Endothelial cell (in vitro differentiated cells): Measurements from ENCODE around the gene FAM240A. TPM values are rescaled to one million over a fixed set of nuclear protein-coding genes. Genes with fewer than 3 reads are reported as not detected.

Experiments used
- DNase-seq: peaks from one replicate; pipeline ENCODE4 v3.0.0; 2021; ENCODE audit warnings: low spot score
- H3K27ac Mint-ChIP-seq: one replicate; pipeline ENCODE4 v1.8.0; 2021; ENCODE audit warnings: mixed read lengths, inconsistent platforms; ENCODE audit not compliant: unreplicated experiment
- H3K27me3 Mint-ChIP-seq: one replicate; pipeline ENCODE4 v1.8.0; 2021; ENCODE audit warnings: mild to moderate bottlenecking, moderate library complexity, mixed read lengths, inconsistent platforms; ENCODE audit not compliant: unreplicated experiment
- H3K36me3 Mint-ChIP-seq: one replicate; pipeline ENCODE4 v1.8.0; 2021; ENCODE audit warnings: mild to moderate bottlenecking, low read depth, mixed read lengths, inconsistent platforms; ENCODE audit not compliant: unreplicated experiment
- H3K4me1 Mint-ChIP-seq: one replicate; pipeline ENCODE4 v1.8.0; 2021; ENCODE audit warnings: mild to moderate bottlenecking, mixed read lengths, inconsistent platforms; ENCODE audit not compliant: unreplicated experiment
- H3K4me3 Mint-ChIP-seq: one replicate; pipeline ENCODE4 v1.8.0; 2021; ENCODE audit warnings: mild to moderate bottlenecking, mixed read lengths, inconsistent platforms; ENCODE audit not compliant: unreplicated experiment
- H3K9me3 Mint-ChIP-seq: one replicate; pipeline ENCODE4 v1.8.0; 2021; ENCODE audit warnings: mixed read lengths, inconsistent platforms; ENCODE audit not compliant: unreplicated experiment
- total RNA-seq: library from RNA; stranded (reverse); fragmentation: NEBNext Ultra II Directional; extraction: Animal tissue kit (Norgen Biotek cat#: 25700); gene quantifications from one replicate; pipeline ENCODE4 v1.2.1, GENCODE V29; 2021; ENCODE audit not compliant: unreplicated experiment
- TF ChIP-seq, protein P1 (sequence below): fragments of 200-600 bp; sonication (generic); IDR thresholded peaks from one replicate; pipeline ENCODE4 v1.5.0; 2021; ENCODE audit warnings: antibody characterized with exemption; ENCODE audit not compliant: unreplicated experiment

The FAM240A gene
- total RNA-seq, 1 donor from 2014 or later, result not detected

DNA sequence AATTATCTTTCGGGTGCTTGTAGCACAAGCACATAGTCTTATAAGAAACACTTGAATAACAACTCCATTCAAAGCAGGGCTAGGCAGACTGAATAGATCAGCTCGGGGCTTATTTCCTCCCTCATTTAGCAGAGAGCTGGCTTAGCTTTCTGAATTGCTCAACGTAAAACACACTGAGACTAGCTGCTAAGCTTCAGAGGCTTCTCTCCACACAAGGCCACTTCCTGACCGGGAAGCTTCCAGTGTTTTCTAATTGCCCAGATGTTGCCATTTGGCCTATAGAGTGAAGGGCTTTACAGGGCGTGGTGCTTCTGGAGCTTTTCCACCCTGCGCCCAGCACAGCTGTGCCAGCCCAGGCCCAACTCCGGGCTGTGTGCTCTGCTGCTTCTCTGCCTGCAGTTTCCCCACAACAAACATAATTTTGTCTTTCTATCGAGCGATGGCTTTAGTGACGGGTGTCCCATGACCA is 16.6 kb downstream of the FAM240A start:
- no peak for DNase-seq
- peak overlapping the region; percentile 59 for H3K4me3 Mint-ChIP-seq
- TF ChIP-seq, protein P1, sequence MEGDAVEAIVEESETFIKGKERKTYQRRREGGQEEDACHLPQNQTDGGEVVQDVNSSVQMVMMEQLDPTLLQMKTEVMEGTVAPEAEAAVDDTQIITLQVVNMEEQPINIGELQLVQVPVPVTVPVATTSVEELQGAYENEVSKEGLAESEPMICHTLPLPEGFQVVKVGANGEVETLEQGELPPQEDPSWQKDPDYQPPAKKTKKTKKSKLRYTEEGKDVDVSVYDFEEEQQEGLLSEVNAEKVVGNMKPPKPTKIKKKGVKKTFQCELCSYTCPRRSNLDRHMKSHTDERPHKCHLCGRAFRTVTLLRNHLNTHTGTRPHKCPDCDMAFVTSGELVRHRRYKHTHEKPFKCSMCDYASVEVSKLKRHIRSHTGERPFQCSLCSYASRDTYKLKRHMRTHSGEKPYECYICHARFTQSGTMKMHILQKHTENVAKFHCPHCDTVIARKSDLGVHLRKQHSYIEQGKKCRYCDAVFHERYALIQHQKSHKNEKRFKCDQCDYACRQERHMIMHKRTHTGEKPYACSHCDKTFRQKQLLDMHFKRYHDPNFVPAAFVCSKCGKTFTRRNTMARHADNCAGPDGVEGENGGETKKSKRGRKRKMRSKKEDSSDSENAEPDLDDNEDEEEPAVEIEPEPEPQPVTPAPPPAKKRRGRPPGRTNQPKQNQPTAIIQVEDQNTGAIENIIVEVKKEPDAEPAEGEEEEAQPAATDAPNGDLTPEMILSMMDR, result no peak
- peaks cover 3% of the 10 kb centered on the region for H3K27me3 Mint-ChIP-seq
- H3K4me1 Mint-ChIP-seq, result peaks cover 39% of the 10 kb centered on the region
- H3K36me3 Mint-ChIP-seq, result no peaks in the 10 kb centered on the region
- peak overlapping the region; percentile 97 for H3K27ac Mint-ChIP-seq
- H3K9me3 Mint-ChIP-seq, result no peaks in the 10 kb centered on the region

DNA sequence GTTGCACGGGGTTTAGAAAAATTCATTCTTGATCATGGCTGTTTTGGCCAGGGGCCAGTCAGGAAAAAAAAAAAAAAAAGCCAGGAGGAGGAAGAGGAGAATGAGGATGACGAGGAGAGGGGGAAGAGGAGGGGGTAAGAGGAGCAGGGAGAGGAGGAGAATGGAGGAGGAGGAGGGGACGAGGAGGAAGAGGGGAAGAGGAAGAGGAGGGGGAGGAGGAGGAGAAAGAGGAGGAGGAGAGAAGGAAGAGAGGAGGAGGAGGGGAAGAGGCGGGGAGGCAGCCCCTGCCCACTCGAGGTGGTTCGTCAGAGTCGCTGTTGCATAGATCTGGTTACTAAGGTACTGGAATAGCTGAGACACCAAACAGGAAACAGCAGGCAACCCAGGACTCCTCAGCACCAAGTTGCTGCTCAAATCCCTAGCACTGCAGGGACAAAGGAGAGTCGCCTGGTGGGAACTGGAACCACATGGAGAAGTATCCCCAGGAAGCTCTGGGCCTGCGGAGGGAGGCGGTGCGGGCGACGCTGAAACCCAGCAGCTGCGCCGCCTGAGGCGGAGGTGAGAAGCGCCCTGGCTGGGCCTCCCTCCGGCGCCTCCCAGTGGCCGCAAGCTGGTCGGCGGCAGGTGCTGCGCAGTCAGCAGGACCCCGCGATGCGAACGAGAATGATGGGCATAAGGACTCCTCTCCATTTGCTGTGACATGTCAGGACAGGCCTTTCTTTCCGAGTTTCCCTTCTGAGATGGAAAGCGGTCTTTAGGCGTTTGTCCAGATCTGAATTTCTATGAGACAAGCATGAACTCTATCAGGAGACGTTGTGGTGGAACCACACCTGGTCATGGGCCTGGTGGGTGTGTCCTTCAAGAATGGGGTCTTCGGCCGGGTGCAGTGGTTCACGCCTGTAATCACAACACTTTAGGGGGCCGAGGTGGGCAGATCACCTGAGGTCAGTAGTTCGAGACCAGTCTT is 17.5 kb downstream of the FAM240A start:
- H3K27ac Mint-ChIP-seq, result peak overlapping the region; percentile 97
- H3K27me3 Mint-ChIP-seq, result peaks cover 3% of the 10 kb centered on the region
- H3K9me3 Mint-ChIP-seq, result no peaks in the 10 kb centered on the region
- no peaks in the 10 kb centered on the region for H3K36me3 Mint-ChIP-seq
- DNase-seq, result peak; percentile 93
- TF ChIP-seq, protein P1, result peak; percentile 90
- peak overlapping the region; percentile 59 for H3K4me3 Mint-ChIP-seq
- H3K4me1 Mint-ChIP-seq, result peaks cover 35% of the 10 kb centered on the region

DNA sequence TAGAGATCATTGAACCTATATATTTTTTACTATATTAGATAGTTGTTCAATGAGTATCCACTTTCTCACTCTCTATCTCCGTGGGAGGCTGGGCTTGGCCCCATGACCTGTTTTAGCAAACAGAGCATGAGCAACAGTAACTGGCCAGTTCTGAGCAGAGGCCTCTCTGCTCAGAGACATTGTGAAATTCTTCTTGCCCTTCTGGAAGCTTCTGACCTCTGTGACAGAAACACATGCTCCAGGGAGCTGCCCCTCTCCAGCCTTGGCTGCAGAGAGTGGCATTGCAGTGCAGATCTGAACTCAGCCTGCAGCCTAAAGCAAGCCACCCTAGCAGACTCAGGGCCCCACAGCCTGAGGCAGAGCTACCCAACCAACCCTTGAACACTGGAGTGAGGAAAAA is 20.5 kb downstream of the FAM240A start:
- Mint-ChIP-seq H3K4me1 (peaks cover 16% of the 10 kb centered on the region), H3K9me3 (no peaks in the 10 kb centered on the region), H3K27ac (no peak overlapping the region), H3K36me3 (no peaks in the 10 kb centered on the region), H3K27me3 (no peaks in the 10 kb centered on the region), H3K4me3 (no peak overlapping the region)
- TF ChIP-seq, protein P1, result no peak
- DNase-seq, result no peak

DNA sequence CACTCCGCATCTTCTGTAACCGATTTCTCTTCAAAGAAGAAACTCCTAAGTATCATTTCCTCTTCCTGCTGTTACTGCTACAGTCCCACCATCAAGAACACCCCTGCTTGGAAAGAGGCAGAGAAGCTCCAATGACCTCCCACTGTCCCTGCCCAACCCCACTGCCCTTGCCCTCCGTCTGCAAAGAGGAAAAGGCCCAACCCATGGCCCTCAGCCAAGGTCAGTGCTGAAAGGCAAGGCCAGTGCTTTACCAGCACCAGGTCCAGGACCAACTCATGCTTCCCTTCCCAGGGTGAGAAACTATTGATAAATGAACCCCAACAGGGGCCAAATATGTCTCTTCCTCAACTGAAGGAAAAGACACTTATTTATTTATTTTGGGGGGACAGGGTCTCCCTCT is 22.5 kb downstream of the FAM240A start:
- H3K4me3 Mint-ChIP-seq, result no peak overlapping the region
- peaks cover 4% of the 10 kb centered on the region for H3K4me1 Mint-ChIP-seq
- no peaks in the 10 kb centered on the region for H3K9me3 Mint-ChIP-seq
- no peaks in the 10 kb centered on the region for H3K27me3 Mint-ChIP-seq
- no peak for DNase-seq
- H3K36me3 Mint-ChIP-seq, result no peaks in the 10 kb centered on the region
- H3K27ac Mint-ChIP-seq, result no peak overlapping the region
- TF ChIP-seq, protein P1, result no peak

DNA sequence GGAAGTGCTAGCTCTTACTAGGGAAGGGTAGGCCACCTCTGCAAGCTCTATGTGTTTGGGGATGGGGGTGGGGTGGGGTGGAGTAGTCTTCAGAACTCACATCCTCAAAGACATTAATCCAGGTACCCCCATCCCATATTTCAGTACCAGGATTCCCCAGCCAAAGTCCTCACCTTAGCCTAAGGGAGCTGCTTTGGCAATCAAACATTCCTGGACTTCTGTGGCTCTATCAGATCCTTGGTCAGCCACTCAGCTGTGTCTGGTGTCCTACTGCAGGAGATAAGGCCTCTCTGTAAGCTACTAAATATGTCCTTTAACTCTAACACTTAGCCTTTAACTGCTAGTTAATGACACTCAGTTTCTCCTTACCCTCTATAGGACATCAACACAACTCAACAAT is 26.9 kb downstream of the FAM240A start:
- Mint-ChIP-seq H3K9me3 (no peaks in the 10 kb centered on the region), H3K36me3 (no peaks in the 10 kb centered on the region), H3K27ac (no peak overlapping the region), H3K27me3 (peaks cover 2% of the 10 kb centered on the region), H3K4me3 (no peak overlapping the region), H3K4me1 (no peaks in the 10 kb centered on the region)
- no peak for DNase-seq
- TF ChIP-seq, protein P1, result no peak
